ENCODE results near the gene ABCD1. TPM values are rescaled to one million over a fixed set of nuclear protein-coding genes. Genes with fewer than 3 reads are reported as not detected.

The ABCD1 gene
- total RNA-seq, 1 experiment from 2014 or later: 1.9 TPM

GRCh38 chrX:153714256-153714655, 10.4 kb upstream of the ABCD1 start:
- no peak overlapping the region for H3K4me2 ChIP-seq (ENCODE audit: low read depth, low read length, poor library complexity, severe bottlenecking)
- H3K9me3 ChIP-seq (ENCODE audit: low read length): no peaks in the 10 kb centered on the region
- no peak overlapping the region for H3K4me3 ChIP-seq (ENCODE audit: low read length)
- H2AFZ ChIP-seq (ENCODE audit: low read length): no peak overlapping the region
- no peak overlapping the region for H3K9ac ChIP-seq (ENCODE audit: low read length)
- no peaks in the 10 kb centered on the region for H4K20me1 ChIP-seq (ENCODE audit: insufficient read depth, low read depth, low read length)
- peaks cover 9% of the 10 kb centered on the region; the same call in 1 of the 2 replicates for H3K36me3 ChIP-seq (ENCODE audit: insufficient read depth, low read length)
- no peak for DNase-seq
- no peaks in the 10 kb centered on the region for H3K9me2 ChIP-seq (replicated peaks; ENCODE audit: insufficient read depth, low read length)
- peaks cover 4% of the 10 kb centered on the region for H3K4me1 ChIP-seq (ENCODE audit: low read length)
- no peaks in the 10 kb centered on the region; the same call in 1 of the 2 replicates for H3K79me2 ChIP-seq (ENCODE audit: low read length)
- no peak overlapping the region for H3K27ac ChIP-seq (ENCODE audit: low read length)
- no peaks in the 10 kb centered on the region for H3K27me3 ChIP-seq (ENCODE audit: low read length)

- H3K9ac ChIP-seq (ENCODE audit: low read length): no peak overlapping the region
- peaks cover 12% of the 10 kb centered on the region for H3K79me2 ChIP-seq (ENCODE audit: low read length)
- H3K9me2 ChIP-seq (replicated peaks; ENCODE audit: insufficient read depth, low read length): no peaks in the 10 kb centered on the region
- DNase-seq: no peak
- no peak overlapping the region for H3K27ac ChIP-seq (ENCODE audit: low read length)
- H3K36me3 ChIP-seq (ENCODE audit: insufficient read depth, low read length): peaks cover 17% of the 10 kb centered on the region
- no peak overlapping the region for H3K4me3 ChIP-seq (ENCODE audit: low read length)
- H3K4me1 ChIP-seq (ENCODE audit: low read length): peaks cover 9% of the 10 kb centered on the region
- H4K20me1 ChIP-seq (ENCODE audit: insufficient read depth, low read depth, low read length): peaks cover 7% of the 10 kb centered on the region; the same call in 1 of the 2 replicates
- H2AFZ ChIP-seq (ENCODE audit: low read length): no peak overlapping the region
- no peaks in the 10 kb centered on the region for H3K27me3 ChIP-seq (ENCODE audit: low read length)
- H3K4me2 ChIP-seq (ENCODE audit: low read depth, low read length, poor library complexity, severe bottlenecking): no peak overlapping the region
- no peaks in the 10 kb centered on the region for H3K9me3 ChIP-seq (ENCODE audit: low read length)
These were observed 7.2 kb upstream of the ABCD1 start for GRCh38 chrX:153717445-153717844.

- Histone ChIP-seq H3K4me3 (ENCODE audit: low read length) (no peak overlapping the region), H3K9me2 (replicated peaks; ENCODE audit: insufficient read depth, low read length) (no peaks in the 10 kb centered on the region), H3K27me3 (ENCODE audit: low read length) (no peaks in the 10 kb centered on the region), H3K27ac (ENCODE audit: low read length) (no peak overlapping the region), H3K4me2 (ENCODE audit: low read depth, low read length, poor library complexity, severe bottlenecking) (no peak overlapping the region), H3K9me3 (ENCODE audit: low read length) (no peaks in the 10 kb centered on the region), H3K79me2 (ENCODE audit: low read length) (peaks cover 24% of the 10 kb centered on the region), H4K20me1 (ENCODE audit: insufficient read depth, low read depth, low read length) (peaks cover 17% of the 10 kb centered on the region; the same call in 1 of the 2 replicates), H2AFZ (ENCODE audit: low read length) (no peak overlapping the region), H3K4me1 (ENCODE audit: low read length) (peaks cover 14% of the 10 kb centered on the region), H3K9ac (ENCODE audit: low read length) (no peak overlapping the region), H3K36me3 (ENCODE audit: insufficient read depth, low read length) (peaks cover 17% of the 10 kb centered on the region)
- no peak for DNase-seq
These were observed 5.4 kb upstream of the ABCD1 start for GRCh38 chrX:153719238-153719637.

- Histone ChIP-seq H3K36me3 (ENCODE audit: insufficient read depth, low read length) (peaks cover 17% of the 10 kb centered on the region), H3K4me1 (ENCODE audit: low read length) (peaks cover 14% of the 10 kb centered on the region), H3K27ac (ENCODE audit: low read length) (no peak overlapping the region), H3K9me2 (replicated peaks; ENCODE audit: insufficient read depth, low read length) (no peaks in the 10 kb centered on the region), H3K27me3 (ENCODE audit: low read length) (no peaks in the 10 kb centered on the region), H2AFZ (ENCODE audit: low read length) (no peak overlapping the region), H4K20me1 (ENCODE audit: insufficient read depth, low read depth, low read length) (peaks cover 17% of the 10 kb centered on the region; the same call in 1 of the 2 replicates), H3K9me3 (ENCODE audit: low read length) (no peaks in the 10 kb centered on the region), H3K79me2 (ENCODE audit: low read length) (peaks cover 24% of the 10 kb centered on the region), H3K4me2 (ENCODE audit: low read depth, low read length, poor library complexity, severe bottlenecking) (no peak overlapping the region), H3K9ac (ENCODE audit: low read length) (no peak overlapping the region), H3K4me3 (ENCODE audit: low read length) (no peak overlapping the region)
- no peak for DNase-seq
These were observed 5.0 kb upstream of the ABCD1 start for GRCh38 chrX:153719701-153720100.

GRCh38 chrX:153722704-153723350, 1.8 kb upstream of the ABCD1 start:
- peak overlapping the region; percentile 83 for H3K4me2 ChIP-seq (ENCODE audit: low read depth, low read length, poor library complexity, severe bottlenecking)
- H3K27ac ChIP-seq (ENCODE audit: low read length): peak overlapping the region; percentile 65
- no peak for DNase-seq

GRCh38 chrX:153723351-153724251, 1.1 kb upstream of the ABCD1 start:
- Histone ChIP-seq H4K20me1 (ENCODE audit: insufficient read depth, low read depth, low read length) (peaks cover 17% of the 10 kb centered on the region; the same call in 1 of the 2 replicates), H3K4me2 (ENCODE audit: low read depth, low read length, poor library complexity, severe bottlenecking) (peak overlapping the region; percentile 83), H3K36me3 (ENCODE audit: insufficient read depth, low read length) (peaks cover 11% of the 10 kb centered on the region), H3K4me3 (ENCODE audit: low read length) (peak overlapping the region; percentile 69), H3K79me2 (ENCODE audit: low read length) (peaks cover 24% of the 10 kb centered on the region), H3K27ac (ENCODE audit: low read length) (peak overlapping the region; percentile 65), H3K9me2 (replicated peaks; ENCODE audit: insufficient read depth, low read length) (no peaks in the 10 kb centered on the region), H3K27me3 (ENCODE audit: low read length) (no peaks in the 10 kb centered on the region), H3K9me3 (ENCODE audit: low read length) (no peaks in the 10 kb centered on the region), H3K9ac (ENCODE audit: low read length) (peak overlapping the region; percentile 84), H2AFZ (ENCODE audit: low read length) (no peak overlapping the region), H3K4me1 (ENCODE audit: low read length) (peaks cover 43% of the 10 kb centered on the region)
- DNase-seq: peak; percentile 80

More at GRCh38 chrX:153722704-153723350, 1.8 kb upstream of the ABCD1 start:
- Histone ChIP-seq H3K4me1 (ENCODE audit: low read length) (peaks cover 42% of the 10 kb centered on the region), H3K9ac (ENCODE audit: low read length) (peak overlapping the region; percentile 84), H3K36me3 (ENCODE audit: insufficient read depth, low read length) (peaks cover 12% of the 10 kb centered on the region), H3K79me2 (ENCODE audit: low read length) (peaks cover 24% of the 10 kb centered on the region), H4K20me1 (ENCODE audit: insufficient read depth, low read depth, low read length) (peaks cover 17% of the 10 kb centered on the region; the same call in 1 of the 2 replicates), H3K9me2 (replicated peaks; ENCODE audit: insufficient read depth, low read length) (no peaks in the 10 kb centered on the region), H3K9me3 (ENCODE audit: low read length) (no peaks in the 10 kb centered on the region), H3K4me3 (ENCODE audit: low read length) (peak overlapping the region; percentile 69), H2AFZ (ENCODE audit: low read length) (no peak overlapping the region), H3K27me3 (ENCODE audit: low read length) (no peaks in the 10 kb centered on the region)

GRCh38 chrX:153725039-153725831, 579 bp downstream of the ABCD1 start:
- H3K9me3 ChIP-seq (ENCODE audit: low read length): no peaks in the 10 kb centered on the region
- peaks cover 7% of the 10 kb centered on the region for H3K36me3 ChIP-seq (ENCODE audit: insufficient read depth, low read length)
- no peak overlapping the region for H2AFZ ChIP-seq (ENCODE audit: low read length)
- H3K79me2 ChIP-seq (ENCODE audit: low read length): peaks cover 24% of the 10 kb centered on the region
- peak; percentile 48 for DNase-seq
- H3K9me2 ChIP-seq (replicated peaks; ENCODE audit: insufficient read depth, low read length): no peaks in the 10 kb centered on the region
- peak overlapping the region; percentile 84 for H3K9ac ChIP-seq (ENCODE audit: low read length)
- H3K4me1 ChIP-seq (ENCODE audit: low read length): peaks cover 43% of the 10 kb centered on the region
- H3K4me3 ChIP-seq (ENCODE audit: low read length): peak overlapping the region; percentile 60; the same call in 1 of the 2 replicates
- peaks cover 9% of the 10 kb centered on the region; the same call in 1 of the 2 replicates for H4K20me1 ChIP-seq (ENCODE audit: insufficient read depth, low read depth, low read length)
- H3K27me3 ChIP-seq (ENCODE audit: low read length): no peaks in the 10 kb centered on the region
- peak overlapping the region; percentile 66 for H3K4me2 ChIP-seq (ENCODE audit: low read depth, low read length, poor library complexity, severe bottlenecking)
- peak overlapping the region; percentile 69 for H3K27ac ChIP-seq (ENCODE audit: low read length)
